HG03097 (cell line): ENCODE measurements around the gene USP15.
"Not testable (repeated sequence)": the region's sequence is repeated elsewhere in the genome, so short reads cannot be mapped to it uniquely, and the experiment has no call there.

Experiments used
- ATAC-seq: cut with Tn5 transposase; IDR thresholded peaks from one replicate; pipeline ENCODE4 v1.9.1; 2021; ENCODE audit not compliant: unreplicated experiment, low FRiP score

The USP15 gene

DNA sequence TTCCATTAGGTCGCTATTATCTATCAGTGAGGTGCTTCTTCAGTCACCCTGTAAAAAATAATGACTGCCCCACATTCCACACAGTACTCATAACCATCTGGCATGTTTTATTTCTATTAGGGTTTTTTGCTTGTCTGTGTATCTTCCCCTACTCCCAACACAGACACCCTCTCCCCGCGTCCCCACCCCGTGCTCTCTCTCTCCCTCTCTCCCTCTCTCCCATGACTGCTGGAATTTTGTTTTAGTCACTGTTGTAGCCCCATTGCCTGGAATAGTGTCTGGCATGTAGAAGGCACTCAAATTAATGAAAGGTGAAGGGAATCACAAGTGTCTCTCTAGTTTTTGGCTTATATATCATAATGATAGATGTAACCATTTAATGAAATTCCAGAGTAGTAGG lies 103.3 kb downstream of the USP15 start:
- ATAC-seq = no peak

DNA sequence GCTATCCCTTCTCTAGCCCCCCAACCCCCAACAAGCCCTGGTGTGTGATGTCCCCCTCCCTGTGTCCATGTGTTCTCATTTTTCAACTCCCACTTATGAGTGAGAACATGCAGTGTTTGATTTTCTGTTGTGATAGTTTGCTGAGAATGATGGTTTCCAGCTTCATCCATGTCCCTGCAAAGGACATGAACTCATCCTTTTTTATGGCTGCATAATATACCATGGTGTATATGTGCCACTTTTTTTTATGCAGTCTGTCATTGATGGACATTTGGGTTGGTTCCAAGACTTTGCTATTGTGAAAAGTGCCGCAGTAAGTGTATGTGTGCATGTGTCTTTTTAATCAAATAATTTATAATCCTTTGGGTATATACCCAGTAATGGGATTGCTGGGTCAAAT lies 104.5 kb downstream of the USP15 start:
- not testable (repeated sequence) for ATAC-seq

DNA sequence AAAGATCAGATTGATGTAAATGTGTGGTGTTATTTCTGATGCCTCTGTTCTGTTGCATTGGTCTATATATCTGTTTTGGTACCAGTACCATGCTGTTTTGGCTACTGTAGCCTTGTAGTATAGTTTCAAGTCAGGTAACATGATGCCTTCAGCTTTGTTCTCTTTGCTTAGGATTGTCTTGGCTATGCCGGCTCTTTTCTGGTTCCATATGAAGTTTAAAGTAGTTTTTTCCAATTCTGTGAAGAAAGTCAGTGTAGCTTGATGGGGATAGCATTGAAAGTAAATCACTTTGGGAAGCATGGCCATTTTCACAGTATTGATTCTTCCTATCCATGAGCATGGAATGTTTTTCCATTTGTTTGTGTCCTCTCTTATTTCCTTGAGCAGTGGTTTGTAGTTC lies 105.6 kb downstream of the USP15 start:
- ATAC-seq = not testable (repeated sequence)

- not testable (repeated sequence) for ATAC-seq
Observed at GRCh38 chr12:62368430-62369223, 108.4 kb downstream of the USP15 start.

DNA sequence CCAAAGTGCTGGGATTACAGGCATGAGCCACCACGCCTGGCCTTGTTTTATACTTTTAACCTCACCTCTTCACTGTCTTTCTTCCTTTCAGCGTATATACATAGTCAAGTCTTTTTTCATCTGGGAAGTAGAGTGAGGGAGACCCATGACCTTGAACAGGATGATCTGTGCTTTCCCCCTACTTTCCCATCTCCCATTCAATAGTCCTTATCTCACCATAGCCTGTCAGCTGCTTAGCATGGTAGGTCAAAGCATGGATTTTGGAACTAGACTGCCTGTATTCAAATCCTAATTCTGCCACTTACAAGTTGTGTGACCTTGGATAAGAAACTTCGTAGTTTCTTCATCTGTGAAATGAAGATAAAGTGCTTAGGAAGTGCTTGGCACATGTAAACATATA lies 110.0 kb downstream of the USP15 start:
- ATAC-seq = no peak

- ATAC-seq = no peak
Observed at GRCh38 chr12:62371661-62372060, 111.5 kb downstream of the USP15 start.

DNA sequence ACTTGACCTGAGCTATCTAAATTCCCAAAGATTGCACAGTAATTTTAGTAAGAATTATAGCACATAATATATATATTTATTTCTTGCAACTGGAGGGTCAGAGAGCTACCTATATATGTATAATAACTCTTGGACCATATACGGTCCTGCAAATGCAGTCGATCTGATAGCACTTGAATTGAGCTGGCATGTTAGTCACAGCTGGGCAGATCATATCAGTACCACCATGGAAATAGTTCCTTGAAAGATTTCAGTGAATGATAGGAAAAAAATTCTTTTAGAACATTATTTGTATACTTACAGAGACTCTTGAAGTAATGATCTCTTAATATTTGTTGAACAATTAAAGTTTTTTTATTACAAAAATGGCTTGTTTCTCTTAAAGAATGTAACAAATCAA lies 111.9 kb downstream of the USP15 start:
- ATAC-seq = no peak

DNA sequence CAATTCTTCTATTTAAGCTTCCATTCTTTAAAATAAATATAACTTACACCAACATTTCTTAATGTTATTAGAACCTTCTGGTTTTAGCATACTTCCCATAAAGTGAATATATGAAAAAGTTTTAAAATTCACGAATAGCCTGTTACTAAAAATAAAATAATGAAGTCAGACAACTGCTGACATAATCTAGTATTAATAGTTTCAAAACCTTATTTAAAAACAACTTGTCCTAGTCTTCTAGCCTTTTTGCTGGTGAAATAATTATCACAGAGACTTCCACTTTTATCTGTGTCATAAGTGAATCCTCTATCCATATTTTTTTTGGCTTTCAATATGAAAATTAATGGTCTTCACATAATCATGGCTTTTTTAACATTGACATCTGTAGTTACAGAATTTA lies 112.6 kb downstream of the USP15 start:
- ATAC-seq = no peak

DNA sequence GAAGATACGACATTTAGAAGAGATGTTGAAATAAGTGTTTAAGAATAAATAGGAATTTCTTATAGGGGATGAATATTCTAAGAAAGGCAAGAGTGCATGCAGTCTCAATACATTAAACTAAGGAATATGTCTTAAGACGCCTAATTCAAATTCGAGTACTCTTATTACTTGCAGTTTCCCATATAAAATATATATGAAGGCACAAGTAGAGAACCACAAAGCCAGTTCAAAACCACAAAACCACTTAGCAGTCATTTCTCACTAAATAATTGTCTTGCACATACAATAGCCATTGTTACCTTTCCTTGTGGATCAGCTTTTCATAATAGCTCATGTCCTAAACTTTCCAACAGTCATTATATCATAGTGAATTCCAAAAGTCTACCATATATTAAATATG lies 115.4 kb downstream of the USP15 start:
- ATAC-seq = no peak

- ATAC-seq = no peak
Observed at GRCh38 chr12:62379026-62379722, 119.0 kb downstream of the USP15 start.

- ATAC-seq = no peak
Observed at GRCh38 chr12:62379723-62380045, 119.5 kb downstream of the USP15 start.

GRCh38 chr12:62382526-62382925 lies 122.3 kb downstream of the USP15 start:
- ATAC-seq = no peak

GRCh38 chr12:62396750-62397149 lies 136.5 kb downstream of the USP15 start:
- no peak for ATAC-seq

DNA sequence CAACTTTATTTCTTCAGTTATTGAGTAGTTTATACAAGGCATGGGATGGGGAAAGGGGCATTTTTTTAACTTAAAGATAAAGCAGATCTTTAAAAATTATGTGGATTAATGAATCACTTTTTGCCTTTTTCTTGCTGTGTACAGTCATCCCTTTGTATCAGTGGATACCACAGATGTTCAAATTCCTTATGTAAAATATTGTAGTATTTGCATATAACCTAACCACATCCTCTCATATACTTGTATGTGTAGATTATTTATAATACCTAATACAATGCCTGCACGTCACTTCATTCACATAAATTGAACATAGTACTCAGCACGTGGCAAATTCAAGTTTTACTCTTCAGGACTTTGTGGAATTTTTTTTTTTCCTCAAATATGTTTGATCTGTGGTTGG lies 139.9 kb downstream of the USP15 start:
- ATAC-seq = no peak

DNA sequence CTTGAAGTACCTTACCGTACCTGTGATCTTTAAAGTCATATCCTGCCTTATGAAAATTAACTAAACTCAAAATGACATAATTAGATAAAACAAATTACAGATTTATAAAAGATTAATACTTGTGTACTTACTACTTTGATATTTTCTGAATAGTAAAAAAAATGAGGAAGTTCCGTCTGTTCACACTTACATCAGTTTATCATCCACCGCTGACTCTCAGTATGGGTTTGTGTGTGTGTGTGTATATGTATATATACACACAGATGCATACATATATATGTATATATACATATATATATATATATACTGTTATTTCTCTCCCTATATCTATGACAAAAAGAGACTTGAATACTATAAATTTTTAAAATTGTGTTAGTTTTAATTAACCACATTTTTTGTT lies 141.4 kb downstream of the USP15 start:
- ATAC-seq = no peak

GRCh38 chr12:62403031-62403430 lies 142.8 kb downstream of the USP15 start:
- no peak for ATAC-seq

DNA sequence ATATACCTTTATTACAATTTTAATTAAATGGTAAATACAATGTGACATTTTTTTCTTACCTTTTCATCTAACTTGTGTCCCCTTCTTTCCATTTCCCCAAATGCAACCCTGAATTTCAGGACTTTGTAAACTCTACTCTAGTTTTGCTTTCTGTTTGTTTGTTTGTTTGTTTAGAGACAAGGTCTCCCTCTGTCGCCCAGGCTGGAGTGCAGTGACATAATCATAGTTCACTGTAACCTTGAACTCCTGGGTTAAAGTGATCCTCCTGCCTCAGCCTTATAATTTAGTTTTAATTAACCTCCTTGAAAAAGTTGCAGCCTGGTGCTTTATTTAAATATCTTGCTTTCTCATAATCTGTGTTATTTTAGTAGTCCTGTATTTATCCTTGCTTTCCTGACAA lies 147.4 kb downstream of the USP15 start:
- no peak for ATAC-seq

GRCh38 chr12:62409068-62409467 lies 148.9 kb downstream of the USP15 start:
- ATAC-seq = no peak

- ATAC-seq = no peak
Observed at GRCh38 chr12:62414180-62414579, 154.0 kb downstream of the USP15 start.

GRCh38 chr12:62426089-62426488 lies 165.9 kb downstream of the USP15 start:
- ATAC-seq = no peak

DNA sequence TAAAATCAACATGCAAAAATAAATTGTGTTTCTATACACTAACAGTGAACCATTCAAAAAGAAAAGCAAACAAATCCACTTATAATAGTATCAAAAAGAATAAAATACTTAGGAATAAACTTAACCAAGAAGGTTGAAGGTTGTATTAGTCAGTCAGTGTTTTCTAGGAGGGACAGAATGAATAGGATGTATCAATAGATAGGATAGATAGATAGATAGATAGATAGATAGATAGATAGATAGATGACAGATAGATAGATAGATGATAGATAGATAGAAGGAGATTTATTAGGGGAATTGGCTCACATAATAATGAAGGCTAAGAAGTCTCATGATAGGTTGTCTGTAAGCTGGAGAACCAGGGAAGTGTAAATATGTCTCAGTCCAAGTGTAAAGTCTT lies 169.3 kb downstream of the USP15 start:
- ATAC-seq = no peak
